Stimulated activated CD8-positive, alpha-beta memory T cell treated with anti-CD3 and anti-CD28 coated beads, Interleukin-7, amount 100 ng/mL, for 1 hour (primary cell): Measurements from ENCODE around the gene BAIAP2.

Experiments
- DNase-seq, 2 donors: peaks; one replicate each; pipeline ENCODE4 v3.0.0-alpha.2; 2020; ENCODE audit warnings: low read depth in 2 of 2

Gene BAIAP2

DNA sequence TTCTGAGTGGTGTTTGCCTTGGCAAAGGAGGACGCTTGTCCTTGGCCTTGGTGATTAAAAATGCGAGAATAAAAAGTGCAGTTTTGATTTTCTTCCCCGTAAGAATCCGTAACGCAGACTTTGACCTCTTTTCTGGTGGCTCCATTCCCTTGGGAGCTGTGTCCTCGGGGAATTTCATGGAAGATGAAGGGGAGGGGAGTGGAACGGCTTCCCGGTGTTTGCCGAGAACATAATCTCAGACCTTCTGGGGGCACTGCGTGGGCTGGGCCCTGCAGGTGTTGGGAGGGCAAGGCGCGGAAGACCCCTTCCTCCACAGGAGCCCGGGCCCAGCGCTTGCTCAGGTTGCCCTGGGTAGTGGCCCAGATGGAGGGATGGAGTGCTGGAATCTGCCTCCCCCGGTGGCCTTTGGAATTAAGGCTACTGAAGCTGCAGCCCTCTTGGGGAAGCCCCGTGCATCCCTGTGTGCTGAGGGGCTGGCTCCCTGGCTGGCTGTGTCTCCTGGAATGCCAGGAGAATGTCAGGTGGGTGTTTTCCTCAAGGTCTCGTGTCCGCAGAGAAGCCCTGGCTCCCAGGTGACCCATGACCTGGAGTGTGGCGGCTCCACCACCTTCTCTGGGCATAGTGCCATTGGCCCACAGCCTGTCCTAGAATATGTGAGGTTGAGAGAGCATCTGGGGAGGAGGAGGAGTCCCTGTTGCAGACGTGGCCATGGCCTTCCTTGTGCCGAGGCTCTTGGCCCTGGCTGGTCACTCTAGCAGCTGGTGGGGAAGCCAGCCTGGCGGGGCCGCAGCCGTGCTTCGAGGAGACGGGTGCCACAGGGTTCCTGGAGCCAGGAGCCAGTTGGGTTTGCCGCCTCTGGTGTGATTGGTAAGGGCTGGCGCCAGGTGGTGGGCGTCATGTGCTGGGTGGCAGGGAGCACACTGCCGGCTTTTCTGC, 3.1 kb downstream of the BAIAP2 start:
- no peak for DNase-seq

DNA sequence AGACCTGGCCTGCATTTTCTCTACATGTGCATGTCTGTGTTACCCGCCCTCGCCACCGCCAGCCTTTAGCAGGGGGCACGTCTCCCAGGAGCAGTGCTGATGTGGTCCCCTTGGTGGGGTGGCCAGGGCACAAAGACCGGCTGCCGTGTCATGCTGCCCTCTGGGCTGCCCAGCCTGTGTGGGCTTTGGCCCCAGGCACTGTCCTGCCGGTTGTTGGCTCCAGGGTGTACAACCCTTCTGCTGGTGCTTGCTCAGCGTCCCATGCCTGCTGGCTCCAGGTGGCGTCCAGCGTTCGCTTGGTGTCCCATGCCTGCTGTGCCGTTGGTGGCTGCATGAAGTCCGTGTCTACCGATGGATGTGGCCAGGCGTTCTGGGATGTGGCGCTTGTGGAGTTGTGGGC, 4.1 kb downstream of the BAIAP2 start:
- DNase-seq = no peak

GRCh38 chr17:81039854-81040758, 5.2 kb downstream of the BAIAP2 start:
- DNase-seq = no peak

DNA sequence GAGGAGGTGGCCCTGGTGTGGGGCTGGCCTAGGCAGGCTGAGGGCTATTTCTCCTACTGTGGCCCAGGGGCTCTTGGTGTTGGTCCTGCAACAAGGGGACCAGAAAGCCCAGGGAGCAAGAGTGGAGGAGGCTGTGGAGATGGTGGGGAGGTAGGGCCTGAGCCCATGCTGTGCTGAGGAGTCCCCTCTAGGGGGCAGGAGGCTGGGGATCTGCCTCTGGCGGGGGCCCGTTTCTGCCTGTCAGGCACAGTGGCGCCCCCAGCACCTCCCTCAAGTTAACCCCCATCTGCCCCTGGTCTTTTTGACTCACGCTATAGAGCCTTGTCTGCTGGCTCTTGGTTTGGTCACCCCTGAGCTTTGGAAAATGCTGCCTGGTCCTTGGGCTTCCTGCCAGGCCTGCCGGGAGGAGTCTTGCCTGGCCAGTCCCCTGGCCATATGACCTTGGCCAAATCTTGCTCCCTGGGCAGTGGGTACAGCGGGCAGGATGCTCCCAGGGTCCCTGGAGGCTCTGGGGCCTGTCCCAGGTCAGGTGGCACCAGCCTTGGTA, 5.9 kb downstream of the BAIAP2 start:
- DNase-seq = no peak

DNA sequence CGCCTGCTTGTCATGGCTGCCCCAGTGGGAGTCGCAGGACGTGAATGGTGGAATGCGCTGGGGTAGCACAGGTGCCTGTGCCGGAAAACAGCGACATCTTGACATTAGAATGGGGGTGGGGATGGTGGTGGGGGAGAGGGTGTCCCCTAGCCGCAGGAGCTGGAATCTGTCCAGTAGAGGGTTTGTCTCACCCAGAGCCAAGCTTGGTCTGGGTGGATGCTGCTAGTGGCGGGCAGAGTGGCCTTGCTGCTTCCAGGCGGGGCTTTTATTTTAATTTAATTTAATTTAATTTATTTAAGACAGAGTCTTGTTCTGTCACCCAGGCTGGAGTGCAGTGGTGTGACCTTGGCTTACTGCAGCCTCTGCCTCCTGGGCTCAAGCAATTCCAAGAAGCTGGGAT, 7.7 kb downstream of the BAIAP2 start:
- DNase-seq = no peak

DNA sequence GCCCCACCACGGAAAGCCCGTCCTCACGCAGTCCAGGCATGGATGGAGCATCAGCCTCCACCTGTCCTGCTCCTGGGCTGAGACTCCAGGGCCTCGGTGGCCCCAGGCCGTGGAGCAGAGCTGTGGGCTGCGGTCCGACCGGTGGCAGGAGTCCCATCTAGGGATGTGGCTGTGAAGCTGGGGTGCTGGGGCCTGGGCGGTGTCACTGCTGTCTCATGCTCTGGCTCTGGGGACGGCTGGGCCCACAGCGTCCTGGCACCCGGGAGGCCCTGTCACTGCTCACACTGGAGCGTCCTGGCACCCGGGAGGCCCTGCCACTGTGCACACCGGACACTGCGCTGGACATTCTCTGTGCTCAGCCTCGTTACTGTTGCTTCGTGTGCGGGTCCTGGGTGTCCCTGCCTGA, 8.4 kb downstream of the BAIAP2 start:
- no peak for DNase-seq

DNA sequence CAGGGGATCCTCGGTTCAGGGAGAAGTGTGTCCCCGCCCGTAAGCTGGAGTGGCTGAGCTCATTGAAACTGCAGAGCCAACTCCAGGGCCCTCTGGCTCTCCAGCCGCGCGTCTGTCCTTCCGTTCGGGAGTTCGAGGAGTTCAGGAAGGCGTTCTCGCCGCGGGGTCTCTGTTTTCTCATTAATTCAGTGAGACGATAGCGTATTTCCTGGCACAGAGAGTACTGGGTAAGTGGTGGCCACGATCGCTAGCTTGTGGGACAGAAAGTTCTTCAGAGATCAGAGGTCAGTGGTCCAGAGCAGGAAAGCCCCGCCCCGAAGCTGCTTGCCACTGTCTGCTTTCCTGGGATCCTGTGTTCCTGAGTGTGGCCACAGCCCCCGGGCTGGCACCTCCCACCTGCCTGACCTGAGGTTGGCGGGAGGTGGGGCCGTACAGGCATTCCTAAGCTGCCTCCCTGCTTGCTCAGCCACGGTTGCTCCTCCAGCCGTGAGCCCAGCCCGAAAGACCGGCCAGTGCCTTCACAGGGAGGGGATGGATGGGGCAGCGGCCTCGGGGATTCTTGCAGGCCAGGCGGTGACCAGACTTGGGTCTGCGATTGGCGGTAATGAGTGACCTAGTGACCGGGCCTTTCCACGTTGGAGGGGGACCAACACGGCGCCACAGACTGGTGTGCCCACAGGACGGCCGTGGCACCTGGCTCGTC, 8.9 kb downstream of the BAIAP2 start:
- no peak for DNase-seq

DNA sequence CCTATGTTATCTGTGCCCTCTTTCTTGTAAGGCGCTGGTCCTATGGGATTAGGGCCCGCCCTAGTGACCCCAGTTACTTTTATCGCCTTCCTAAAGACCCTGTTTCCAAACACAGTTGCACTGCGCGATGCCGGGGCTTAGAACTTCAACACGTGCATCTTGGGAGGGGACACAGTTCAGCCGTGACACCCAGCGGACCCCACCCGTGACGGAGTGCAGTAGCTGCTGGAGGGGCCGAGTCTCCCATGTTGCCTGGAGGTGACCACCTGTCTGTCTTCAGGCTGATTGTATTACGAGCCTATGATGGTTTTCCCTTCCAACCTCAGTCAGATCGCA, 9.4 kb downstream of the BAIAP2 start:
- DNase-seq = no peak

GRCh38 chr17:81044764-81045589, 10.0 kb downstream of the BAIAP2 start:
- DNase-seq = no peak

- no peak for DNase-seq
Measured at GRCh38 chr17:81045590-81046095, 10.7 kb downstream of the BAIAP2 start.

DNA sequence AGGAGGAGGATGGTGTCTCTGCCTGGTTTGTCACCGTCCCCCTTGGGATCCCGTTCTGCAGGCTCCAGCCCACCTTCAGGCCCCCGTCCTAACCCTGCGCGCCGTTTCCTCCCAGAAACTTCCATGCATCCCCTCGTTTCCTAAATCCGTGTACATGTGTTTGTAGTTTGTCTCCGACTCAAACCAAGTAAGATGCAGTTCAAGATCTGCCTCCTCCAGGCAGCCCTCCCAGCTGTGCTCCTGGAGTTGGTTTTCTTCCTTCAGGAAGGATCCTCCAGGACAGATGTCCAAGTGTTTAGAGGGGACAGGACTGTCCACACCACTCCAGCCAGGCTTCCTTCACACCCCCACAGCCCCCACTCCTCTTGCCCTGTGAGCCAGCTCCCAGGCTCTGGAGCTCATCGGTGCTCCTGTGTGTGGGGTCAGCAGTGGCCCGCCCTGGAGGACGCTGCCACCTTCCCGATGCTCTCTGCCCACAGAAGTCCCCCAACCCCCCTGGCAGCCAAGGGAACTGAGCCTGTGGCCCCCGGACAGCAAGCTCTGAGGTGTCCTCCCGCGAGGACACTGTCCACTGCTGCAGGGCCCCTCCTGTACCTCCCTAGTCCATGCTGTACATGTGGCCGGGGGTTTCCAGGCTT, 11.3 kb downstream of the BAIAP2 start:
- DNase-seq = no peak

- no peak for DNase-seq
Measured at GRCh38 chr17:81046770-81047359, 11.9 kb downstream of the BAIAP2 start.

GRCh38 chr17:81048827-81049371, 13.9 kb downstream of the BAIAP2 start:
- no peak for DNase-seq

GRCh38 chr17:81049372-81049911, 14.5 kb downstream of the BAIAP2 start:
- DNase-seq = no peak

- no peak for DNase-seq
Measured at GRCh38 chr17:81049973-81050551, 15.1 kb downstream of the BAIAP2 start.

DNA sequence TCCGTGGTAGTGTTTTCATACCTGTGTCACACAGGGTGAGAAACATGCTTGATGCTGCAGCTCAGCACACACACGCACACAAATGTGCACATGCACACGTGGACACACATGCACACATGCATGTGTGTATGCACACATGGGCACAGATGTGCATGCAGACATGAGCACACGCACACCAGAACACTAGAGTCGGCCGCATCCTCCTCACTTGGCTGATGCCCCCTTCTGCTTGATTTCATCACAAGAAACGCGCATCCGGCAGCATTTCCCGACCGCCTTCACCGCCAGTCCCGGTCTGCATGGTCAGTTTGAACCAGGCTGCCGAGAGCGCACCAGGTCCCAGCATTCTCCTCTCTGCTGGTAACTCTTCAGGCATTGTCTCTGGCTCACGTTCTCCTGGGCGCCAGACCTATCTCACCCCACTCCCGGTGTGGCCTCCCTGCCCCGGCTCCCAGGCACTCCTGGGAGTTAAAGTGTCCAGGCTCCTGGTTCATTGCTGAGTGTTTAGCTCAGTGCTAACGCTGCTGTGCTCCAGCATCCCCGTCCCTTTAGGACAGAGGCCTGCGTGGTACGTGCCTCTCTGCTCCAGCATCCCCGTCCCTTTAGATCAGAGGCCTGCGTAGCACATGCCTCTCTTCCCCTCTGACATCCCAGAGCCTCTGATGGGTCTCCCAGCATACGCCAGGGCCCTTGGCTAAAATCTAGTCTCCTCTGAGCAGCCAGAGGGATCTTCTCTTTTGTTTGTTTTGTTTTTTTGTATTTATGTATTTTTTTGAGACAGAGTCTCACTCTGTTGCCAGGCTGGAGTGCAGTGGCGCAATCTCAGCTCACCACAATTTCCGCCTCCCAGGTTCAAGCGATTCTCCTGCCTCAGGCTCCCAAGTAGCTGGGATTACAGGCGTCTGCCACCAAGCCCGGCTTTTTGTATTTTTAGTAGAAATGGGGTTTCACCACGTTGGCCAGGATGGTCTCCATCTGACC, 16.0 kb downstream of the BAIAP2 start:
- no peak for DNase-seq

GRCh38 chr17:81052199-81052997, 17.4 kb downstream of the BAIAP2 start:
- no peak for DNase-seq
